ENCODE results near the gene UPK2.
A peak's percentile ranks its signal among the peaks of the same experiment; 100 is the strongest.

UPK2 gene

GRCh38 chr11:118956094-118956846, at the start of gene UPK2:
Gene UPK2, plus strand, starts transcription at chr11:118956298. Its CDS starts 53 bp downstream, at chr11:118956351.
- peak; percentile 73 for DNase-seq

- peak; percentile 84 for DNase-seq
Measured at GRCh38 chr11:118907051-118908042, 48.8 kb upstream of the UPK2 start.

- DNase-seq: no peak
Measured at GRCh38 chr11:118908264-118908663, 47.8 kb upstream of the UPK2 start.

GRCh38 chr11:118908901-118909618, 47.0 kb upstream of the UPK2 start:
- no peak for DNase-seq

GRCh38 chr11:118909619-118910308, 46.3 kb upstream of the UPK2 start:
- DNase-seq: no peak

GRCh38 chr11:118910309-118911112, 45.6 kb upstream of the UPK2 start:
- DNase-seq: no peak

GRCh38 chr11:118911113-118911879, 44.8 kb upstream of the UPK2 start:
- DNase-seq: no peak

- no peak for DNase-seq
Measured at GRCh38 chr11:118911880-118912741, 44.0 kb upstream of the UPK2 start.

- DNase-seq: no peak
Measured at GRCh38 chr11:118912742-118913410, 43.2 kb upstream of the UPK2 start.

- no peak for DNase-seq
Measured at GRCh38 chr11:118913411-118914125, 42.5 kb upstream of the UPK2 start.

- DNase-seq: no peak
Measured at GRCh38 chr11:118914178-118914918, 41.8 kb upstream of the UPK2 start.

GRCh38 chr11:118914987-118915386, 41.1 kb upstream of the UPK2 start:
- DNase-seq: no peak

- DNase-seq: no peak
Measured at GRCh38 chr11:118915396-118915795, 40.7 kb upstream of the UPK2 start.

GRCh38 chr11:118915941-118916841, 39.9 kb upstream of the UPK2 start:
- no peak for DNase-seq

GRCh38 chr11:118916842-118917388, 39.2 kb upstream of the UPK2 start:
- no peak for DNase-seq

GRCh38 chr11:118917481-118918127, 38.5 kb upstream of the UPK2 start:
- no peak for DNase-seq
